BLaER1 treated with 17β-estradiol and CSF1 and Interleukin-3, amounts not matched to agents 10 nM and 100 nM (cell line): Measurements from ENCODE around the gene DHRS4L2.
"Not testable (repeated sequence)": the region's sequence is repeated elsewhere in the genome, so short reads cannot be mapped to it uniquely, and the experiment has no call there.

Experiments
- H3K27ac ChIP-seq, 11 experiments: shearing (Covaris generic); formaldehyde crosslinking; 2 replicates each; pipeline ENCODE4 v1.8.1; 2022
- H3K27me3 ChIP-seq, 11 experiments: shearing (Covaris generic); formaldehyde crosslinking; 2 replicates each; pipeline ENCODE4 v1.8.1; 2022
- H3K36me3 ChIP-seq, 11 experiments: shearing (Covaris generic); formaldehyde crosslinking; 2 replicates each; pipeline ENCODE4 v1.8.1; 2022
- H3K4me1 ChIP-seq, 10 experiments: shearing (Covaris generic); formaldehyde crosslinking; 2 replicates each; pipeline ENCODE4 v1.8.1; 2022
- H3K4me2 ChIP-seq, 11 experiments: shearing (Covaris generic); formaldehyde crosslinking; 2 replicates each; pipeline ENCODE4 v1.8.1; 2022
- H3K4me3 ChIP-seq, 10 experiments: shearing (Covaris generic); formaldehyde crosslinking; 2 replicates each; pipeline ENCODE4 v1.8.1; 2022
- H3K9ac ChIP-seq, 11 experiments: shearing (Covaris generic); formaldehyde crosslinking; 2 replicates each; pipeline ENCODE4 v1.8.1; 2022
- H3K9me3 ChIP-seq, 11 experiments: shearing (Covaris generic); formaldehyde crosslinking; replicated peaks in 1 of 11; 2 replicates each; pipeline ENCODE4 v1.8.1; 2022
- H4K20me1 ChIP-seq, 11 experiments: shearing (Covaris generic); formaldehyde crosslinking; 2 replicates each; pipeline ENCODE4 v1.8.1; 2022
- Cebpa-rat ChIP-seq, 11 experiments: shearing (Covaris generic); IDR thresholded peaks; 2 replicates each; pipeline ENCODE4 v1.8.1; 2022

Gene DHRS4L2

DNA sequence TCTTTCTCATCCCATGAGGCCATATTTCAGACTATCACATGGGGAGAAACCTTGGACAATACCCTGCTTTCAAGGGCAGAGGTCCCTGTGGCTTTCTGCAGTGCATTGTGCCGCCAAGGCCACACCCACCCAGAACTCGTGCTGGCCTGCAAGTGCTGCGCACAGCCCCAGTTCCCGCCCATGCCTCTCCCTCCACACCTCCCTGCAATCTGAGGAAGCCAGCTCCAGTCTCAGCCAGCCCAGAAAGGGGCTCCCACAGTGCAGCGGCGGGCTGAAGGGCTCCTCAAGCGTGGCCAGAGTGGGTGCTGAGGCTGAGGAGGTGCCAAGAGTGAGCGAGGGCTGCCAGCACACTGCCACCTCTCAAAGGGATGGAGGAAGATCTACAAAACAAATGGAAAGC lies 15.6 kb upstream of the DHRS4L2 start:
- not testable (repeated sequence) for H3K9ac ChIP-seq, H4K20me1 ChIP-seq, H3K4me2 ChIP-seq, H3K27ac ChIP-seq, H3K4me3 ChIP-seq, H3K27me3 ChIP-seq, H3K36me3 ChIP-seq
- Histone ChIP-seq H3K9me3 (peaks cover 0 to 12% (median 4%) of the 10 kb centered on the region in 11 experiments; a peak in 10 of 22 replicates), H3K4me1 (peaks cover 0 to 34% (median 0%) of the 10 kb centered on the region in 10 experiments; a peak in 7 of 20 replicates)

DNA sequence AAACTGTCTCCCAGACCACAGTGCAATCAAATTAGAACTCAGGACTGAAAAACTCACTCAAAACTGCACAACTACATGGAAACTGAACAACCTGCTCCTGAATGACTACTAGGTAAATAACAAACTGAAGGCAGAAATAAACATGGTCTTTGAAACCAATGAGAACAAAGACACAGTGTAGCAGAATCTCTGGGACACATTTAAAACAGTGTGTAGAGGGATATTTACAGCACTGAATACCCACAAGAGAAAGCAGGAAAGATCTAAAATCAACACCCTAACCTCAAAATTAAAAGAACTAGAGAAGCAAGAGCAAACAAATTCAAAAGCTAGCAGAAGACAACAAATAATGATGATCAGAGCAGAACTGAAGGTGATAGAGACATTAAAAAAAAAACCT lies 14.7 kb upstream of the DHRS4L2 start:
- H3K4me2 ChIP-seq = peak overlapping the region in 1 of 11 experiments; percentile 51; a peak in 4 of 22 replicates
- H3K9ac ChIP-seq, H3K4me3 ChIP-seq, H3K27me3 ChIP-seq, H4K20me1 ChIP-seq, H3K36me3 ChIP-seq, H3K27ac ChIP-seq: not testable (repeated sequence)
- peaks cover 0 to 34% (median 0%) of the 10 kb centered on the region in 10 experiments; a peak in 7 of 20 replicates for H3K4me1 ChIP-seq
- H3K9me3 ChIP-seq = peaks cover 0 to 12% (median 4%) of the 10 kb centered on the region in 11 experiments; a peak in 10 of 22 replicates

DNA sequence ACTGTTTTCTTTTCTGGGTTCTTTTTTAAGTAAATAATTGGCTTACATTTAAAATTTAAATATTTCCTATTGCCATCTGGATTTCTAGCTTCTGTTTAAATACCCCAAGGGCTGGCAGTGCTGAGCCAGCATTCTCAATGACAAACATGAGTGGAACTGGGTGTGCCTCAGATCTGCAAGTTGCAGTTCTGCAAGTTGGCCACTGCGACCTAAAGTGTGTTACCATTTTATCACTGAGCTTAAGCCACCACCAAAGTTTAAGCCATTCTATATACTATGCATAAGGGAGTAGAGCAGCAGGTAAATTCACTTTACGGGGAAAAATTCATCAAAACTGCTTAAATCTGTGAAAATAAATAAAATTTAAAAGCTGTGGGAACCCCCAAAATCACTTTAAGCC lies 11.5 kb upstream of the DHRS4L2 start:
- Histone ChIP-seq H3K4me1 (peaks cover 0 to 51% (median 0%) of the 10 kb centered on the region in 10 experiments; a peak in 7 of 20 replicates), H3K4me2 (peak overlapping the region in 2 of 11 experiments; percentile 26 to 42; a peak in 2 of 22 replicates), H3K9me3 (peaks cover 0 to 12% (median 4%) of the 10 kb centered on the region in 11 experiments; a peak in 10 of 22 replicates)
- not testable (repeated sequence) for H3K36me3 ChIP-seq, H3K27me3 ChIP-seq, H4K20me1 ChIP-seq, H3K27ac ChIP-seq, H3K9ac ChIP-seq, H3K4me3 ChIP-seq

DNA sequence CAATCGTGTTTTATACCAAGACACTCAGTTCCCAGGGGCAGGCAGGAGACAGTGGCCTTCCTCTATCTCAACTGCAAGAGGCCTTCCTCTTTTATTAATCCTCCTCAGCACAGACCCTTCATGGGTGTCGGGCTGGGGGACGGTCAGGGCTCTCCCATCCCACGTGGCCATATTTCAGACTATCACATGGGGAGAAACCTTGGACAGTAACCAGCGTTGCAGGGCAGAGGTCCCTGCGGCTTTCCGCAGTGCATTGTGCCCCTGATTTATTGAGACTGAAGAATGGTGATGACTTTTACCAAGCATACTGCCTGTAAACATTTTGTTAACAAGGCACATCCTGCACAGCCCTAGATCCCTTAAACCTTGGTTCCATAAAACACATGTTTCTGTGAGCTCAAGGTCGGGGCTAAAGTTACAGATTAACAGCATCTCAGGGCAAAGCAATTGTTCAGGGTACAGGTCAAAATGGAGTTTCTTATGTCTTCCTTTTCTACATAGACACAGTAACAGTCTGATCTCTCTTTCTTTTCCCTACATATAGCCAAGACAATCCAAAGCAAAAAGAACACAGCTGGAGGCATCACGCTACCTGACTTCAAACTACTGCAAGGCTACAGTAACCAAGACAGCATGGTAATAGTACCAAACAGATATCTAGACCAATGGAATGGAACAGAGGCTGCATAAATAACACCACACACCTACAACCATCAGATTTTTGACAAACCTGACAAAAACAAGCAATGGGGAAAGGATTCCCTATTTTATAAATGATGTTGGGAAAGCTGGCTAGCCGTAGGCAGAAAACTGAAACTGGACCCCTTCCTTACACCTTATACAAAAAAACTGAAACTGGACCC lies 6.5 kb upstream of the DHRS4L2 start:
- not testable (repeated sequence) for H3K27ac ChIP-seq, H3K4me3 ChIP-seq, H3K9ac ChIP-seq, H3K9me3 ChIP-seq, H3K27me3 ChIP-seq, H4K20me1 ChIP-seq
- Histone ChIP-seq H3K4me2 (peak overlapping the region in 1 of 11 experiments; percentile 54; a peak in 1 of 22 replicates), H3K36me3 (peaks cover 0 to 30% (median 10%) of the 10 kb centered on the region in 11 experiments; a peak in 15 of 22 replicates), H3K4me1 (peaks cover 0 to 57% (median 25%) of the 10 kb centered on the region in 10 experiments; a peak in 16 of 20 replicates)

DNA sequence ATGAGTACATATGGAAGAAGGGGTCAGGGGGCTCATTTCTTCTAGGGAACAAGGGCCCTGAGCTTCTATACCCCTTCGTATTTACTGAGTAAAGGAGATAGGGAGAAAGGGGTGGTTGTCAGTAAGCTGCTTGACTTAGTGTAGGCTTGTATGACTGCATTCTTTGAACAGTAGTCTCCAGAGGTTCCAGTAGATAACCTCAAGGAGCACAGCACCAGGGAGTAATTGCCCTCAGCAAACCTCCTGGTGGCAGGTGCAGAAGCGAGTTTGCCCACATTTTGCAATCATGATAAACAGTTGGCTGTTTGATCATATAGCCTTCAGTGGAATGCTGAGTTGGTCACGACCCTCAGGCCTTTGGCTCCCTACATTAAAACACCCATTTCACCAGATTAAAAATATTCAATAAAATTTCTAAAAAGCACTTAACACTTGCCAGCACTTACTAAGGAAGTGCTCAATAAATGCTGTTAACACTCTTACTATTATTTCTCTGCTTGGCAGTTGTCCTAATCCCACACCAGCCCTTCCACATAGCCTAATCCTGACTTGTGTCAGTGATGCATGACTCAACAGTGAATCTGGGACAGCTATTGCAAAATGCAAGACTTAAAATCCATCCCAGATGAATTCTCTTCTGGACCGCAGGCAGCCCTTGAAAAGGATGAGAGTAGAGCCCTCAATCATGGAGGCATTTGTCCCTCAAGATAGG lies 3.7 kb upstream of the DHRS4L2 start:
- Histone ChIP-seq H3K4me2 (peak overlapping the region in 7 of 11 experiments; percentile 2 to 79 (median 38); a peak in 10 of 22 replicates), H3K36me3 (peaks cover 0 to 30% (median 10%) of the 10 kb centered on the region in 11 experiments; a peak in 15 of 22 replicates), H3K27me3 (no peaks in the 10 kb centered on the region), H3K9ac (no peak overlapping the region), H3K9me3 (peaks cover 0 to 3% (median 0%) of the 10 kb centered on the region in 11 experiments; a peak in 1 of 22 replicates), H3K4me1 (peaks cover 18 to 73% (median 43%) of the 10 kb centered on the region in 10 experiments), H4K20me1 (no peaks in the 10 kb centered on the region), H3K4me3 (no peak overlapping the region), H3K27ac (peak overlapping the region in 4 of 11 experiments; percentile 13 to 48 (median 29); a peak in 5 of 22 replicates)
- no peak for TF ChIP-seq Cebpa-rat (IDR thresholded peaks at IDR 0.05)

DNA sequence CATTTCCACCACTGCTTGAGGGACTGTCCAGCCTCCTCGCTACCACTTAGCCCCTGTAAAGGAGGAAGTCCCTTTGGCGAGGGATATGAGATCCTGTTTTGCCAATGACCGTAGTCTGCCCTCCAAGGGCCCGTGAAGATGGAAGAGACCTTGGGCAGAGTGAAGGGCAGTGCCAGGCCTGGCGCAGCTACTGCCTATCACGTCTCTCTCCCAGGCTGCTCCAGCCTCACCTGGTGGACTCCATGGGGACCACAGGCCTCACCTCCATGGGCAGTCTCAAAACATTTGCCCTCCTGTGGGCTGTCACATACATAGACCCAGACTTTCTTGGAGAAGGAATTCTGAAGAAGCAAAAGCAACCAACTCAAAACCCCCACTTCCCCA lies 514 bp upstream of the DHRS4L2 start:
- Histone ChIP-seq H3K27ac (peak overlapping the region in 10 of 11 experiments; percentile 53 to 81 (median 74); a peak in 19 of 22 replicates), H3K9ac (peak overlapping the region; percentile 62 to 83 (median 79); a peak in 17 of 22 replicates), H3K4me3 (peak overlapping the region; percentile 49 to 74 (median 62); a peak in 18 of 20 replicates), H3K36me3 (peaks cover 0 to 15% (median 2%) of the 10 kb centered on the region in 11 experiments; a peak in 10 of 22 replicates), H3K4me2 (peak overlapping the region; percentile 87 to 99 (median 95)), H3K4me1 (peaks cover 18 to 67% (median 42%) of the 10 kb centered on the region in 10 experiments)
- H4K20me1 ChIP-seq, H3K9me3 ChIP-seq, H3K27me3 ChIP-seq: not testable (repeated sequence)

DNA sequence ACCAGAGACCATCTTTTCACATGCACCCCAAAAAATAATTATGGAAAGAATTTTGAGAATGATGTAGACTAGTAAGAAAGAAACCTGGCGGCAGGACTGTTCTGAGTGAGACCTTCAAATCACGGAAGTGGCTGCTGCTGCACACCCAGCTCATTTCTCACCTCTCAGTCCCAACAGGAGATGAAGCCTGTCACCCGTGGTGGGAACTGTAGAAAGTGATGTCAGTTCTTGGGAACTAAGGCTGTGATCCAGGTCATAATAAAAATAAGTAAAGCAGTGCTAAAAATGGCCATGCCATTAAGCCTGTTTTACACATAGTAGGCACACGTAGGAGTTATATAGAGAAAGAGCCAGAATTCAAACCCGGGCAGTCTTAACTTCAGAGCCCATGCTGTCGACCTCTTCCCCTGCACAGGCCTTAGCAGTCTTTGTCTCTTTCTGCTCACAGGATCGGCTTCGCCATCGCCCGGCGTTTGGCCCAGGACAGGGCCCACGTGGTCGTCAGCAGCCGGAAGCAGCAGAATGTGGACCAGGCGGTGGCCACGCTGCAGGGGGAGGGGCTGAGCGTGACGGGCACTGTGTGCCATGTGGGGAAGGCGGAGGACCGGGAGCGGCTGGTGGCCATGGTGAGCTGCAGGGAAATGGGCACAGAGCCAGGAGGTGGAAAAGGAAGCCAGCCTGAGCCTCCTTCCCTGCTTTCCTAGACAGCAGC lies 1.2 kb downstream of the DHRS4L2 start:
- H3K36me3 ChIP-seq, H4K20me1 ChIP-seq, H3K27me3 ChIP-seq, H3K9me3 ChIP-seq: not testable (repeated sequence)
- Histone ChIP-seq H3K4me2 (peak overlapping the region; percentile 87 to 99 (median 95)), H3K9ac (peak overlapping the region in 9 of 11 experiments; percentile 62 to 83 (median 79); a peak in 12 of 22 replicates), H3K4me3 (peak overlapping the region in 9 of 10 experiments; percentile 49 to 74 (median 63); a peak in 14 of 20 replicates), H3K27ac (peak overlapping the region in 4 of 11 experiments; percentile 64 to 77 (median 70); a peak in 5 of 22 replicates), H3K4me1 (peaks cover 18 to 59% (median 40%) of the 10 kb centered on the region in 10 experiments)

DNA sequence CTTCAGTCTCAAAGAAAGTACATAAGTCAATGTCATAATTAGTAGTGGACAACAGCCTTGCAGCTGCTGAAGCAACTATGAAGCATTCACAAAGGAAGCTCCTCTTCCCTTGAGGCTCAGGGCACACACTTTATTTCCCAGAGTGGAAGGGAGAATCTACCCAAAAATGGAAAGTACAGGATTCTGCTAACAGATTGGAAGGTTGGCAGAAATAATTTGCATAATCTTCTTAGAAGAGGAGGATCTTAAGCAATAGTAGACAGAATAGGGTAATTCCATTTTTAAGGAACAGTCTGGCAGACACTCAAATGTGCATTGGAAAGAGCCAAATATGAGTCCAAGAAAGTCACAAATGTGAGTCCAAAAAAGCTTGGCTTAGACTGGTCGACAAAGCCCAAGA lies 2.2 kb downstream of the DHRS4L2 start:
- H3K4me1 ChIP-seq = peaks cover 18 to 48% (median 30%) of the 10 kb centered on the region in 10 experiments
- H3K36me3 ChIP-seq = not testable (repeated sequence)

DNA sequence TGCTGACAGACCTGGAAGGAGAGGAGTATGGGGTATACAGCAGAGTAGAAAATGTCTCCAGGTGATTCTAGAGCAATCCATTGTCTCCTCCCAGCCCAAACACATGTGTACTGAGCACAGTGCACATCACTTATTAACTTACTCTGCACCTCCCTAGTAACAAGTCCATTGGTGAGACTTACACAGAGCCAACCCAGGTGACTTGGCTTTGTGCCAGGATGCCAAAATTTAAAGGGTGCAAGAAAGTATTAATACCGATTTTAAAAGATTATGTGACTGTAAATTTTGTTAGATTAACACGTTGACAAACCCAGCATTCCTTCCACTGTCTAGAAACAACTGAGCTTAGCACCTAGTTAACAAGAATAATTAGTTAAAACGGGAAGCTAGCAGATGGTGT lies 4.3 kb downstream of the DHRS4L2 start:
- not testable (repeated sequence) for H3K9ac ChIP-seq

More for the DNA sequence above, 2.2 kb downstream of the DHRS4L2 start:
- peak overlapping the region in 2 of 11 experiments; percentile 39 to 46; a peak in 3 of 22 replicates for H3K4me2 ChIP-seq
- not testable (repeated sequence) for H4K20me1 ChIP-seq, H3K27me3 ChIP-seq, H3K9me3 ChIP-seq, H3K9ac ChIP-seq, H3K4me3 ChIP-seq, H3K27ac ChIP-seq

DNA sequence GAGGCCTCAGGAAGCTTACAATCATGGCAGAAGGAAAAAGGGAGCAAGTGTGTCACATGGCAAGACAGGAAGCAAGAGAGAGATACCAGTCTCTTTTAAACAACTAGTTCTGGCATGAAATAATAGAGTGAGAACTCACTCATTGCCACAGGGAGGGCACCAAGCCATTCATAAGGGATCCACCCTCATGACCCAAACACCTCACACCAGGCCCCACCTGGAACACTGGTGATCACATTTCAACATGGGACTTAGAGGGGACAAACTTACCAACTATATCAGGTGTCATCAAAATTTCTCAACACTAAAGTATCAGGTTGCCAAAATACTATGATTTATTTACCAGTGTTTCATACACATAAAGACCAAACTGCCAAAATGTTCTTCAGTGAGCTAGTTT lies 7.3 kb downstream of the DHRS4L2 start:
- H3K9ac ChIP-seq, H4K20me1 ChIP-seq, H3K9me3 ChIP-seq, H3K4me3 ChIP-seq, H3K27ac ChIP-seq, H3K27me3 ChIP-seq, H3K4me1 ChIP-seq, H3K36me3 ChIP-seq, H3K4me2 ChIP-seq: not testable (repeated sequence)

More for the DNA sequence above, 4.3 kb downstream of the DHRS4L2 start:
- H3K4me2 ChIP-seq, H3K4me3 ChIP-seq, H3K27me3 ChIP-seq, H3K27ac ChIP-seq, H3K36me3 ChIP-seq, H4K20me1 ChIP-seq, H3K9me3 ChIP-seq: not testable (repeated sequence)
- H3K4me1 ChIP-seq = peaks cover 17 to 31% (median 20%) of the 10 kb centered on the region in 10 experiments

DNA sequence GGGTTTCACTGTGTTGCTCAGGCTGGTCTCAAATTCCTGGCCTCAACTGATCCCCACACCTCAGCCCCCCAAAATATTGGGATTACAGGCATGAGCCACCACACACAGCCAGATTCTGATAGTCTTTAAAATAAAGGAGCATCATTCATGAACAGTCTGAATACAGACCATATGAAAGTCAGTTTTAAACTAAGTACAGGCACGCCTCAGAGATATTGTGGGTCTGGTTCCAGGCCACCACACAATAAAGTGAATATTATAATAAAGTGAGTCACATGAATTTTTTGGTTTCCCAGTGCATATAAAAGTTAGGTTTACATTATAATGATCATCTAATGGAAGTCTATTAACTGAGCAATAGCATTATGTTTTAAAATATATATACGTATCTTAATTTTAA lies 8.1 kb downstream of the DHRS4L2 start:
- not testable (repeated sequence) for H3K4me1 ChIP-seq, H3K9me3 ChIP-seq, H3K9ac ChIP-seq, H3K4me3 ChIP-seq, H3K27me3 ChIP-seq, H3K36me3 ChIP-seq, H3K27ac ChIP-seq, H4K20me1 ChIP-seq, H3K4me2 ChIP-seq

DNA sequence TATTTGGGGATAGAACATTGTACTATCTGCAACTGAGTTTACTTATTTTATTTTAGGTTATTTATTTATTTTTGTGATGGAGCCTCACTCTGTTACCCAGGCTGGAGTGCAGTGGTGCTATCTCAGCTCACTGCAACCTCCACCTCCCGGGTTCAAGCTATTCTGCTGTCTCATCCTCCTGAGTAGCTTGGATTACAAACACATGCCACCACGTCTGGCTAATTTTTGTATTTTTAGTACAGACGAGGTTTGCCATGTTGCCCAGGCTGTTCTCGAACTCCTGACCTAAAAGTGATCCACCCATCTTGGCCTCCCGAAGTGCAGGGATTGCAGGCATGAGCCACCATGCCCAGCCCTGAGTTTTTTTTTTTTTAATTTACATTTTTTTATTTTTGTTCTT lies 10.9 kb downstream of the DHRS4L2 start:
- not testable (repeated sequence) for H3K9ac ChIP-seq, H3K27me3 ChIP-seq, H3K4me1 ChIP-seq, H3K27ac ChIP-seq, H3K4me2 ChIP-seq, H3K4me3 ChIP-seq, H3K9me3 ChIP-seq, H3K36me3 ChIP-seq, H4K20me1 ChIP-seq
